Breast epithelium (tissue), 4 donors: Measurements from ENCODE around the gene MACROD2. TPM values are rescaled to one million over a fixed set of nuclear protein-coding genes. Genes with fewer than 3 reads are reported as not detected.

Experiments used
- DNase-seq, 2 donors: peaks; one replicate each; pipeline ENCODE4 v3.0.0-alpha.2; 2019; ENCODE audit warnings: low spot score in 2 of 2
- H3K27ac ChIP-seq, 2 donors: fragments of 200-600 bp; sonication (generic) in 1 of 2; one replicate each; pipeline ENCODE4 v1.5.1; 2016 to 2019; ENCODE audit warnings: mild to moderate bottlenecking in 1 of 2
- H3K27me3 ChIP-seq, 2 donors: fragments of 200-600 bp; sonication (generic) in 1 of 2; one replicate each; pipeline versions ENCODE4 v1.5.1 to v1.6.0; 2017 to 2019; ENCODE audit warnings: control low read depth in 1 of 2, mild to moderate bottlenecking in 1 of 2
- H3K36me3 ChIP-seq: fragments of 200-600 bp; one replicate; pipeline ENCODE4 v1.5.1; 2019
- H3K4me1 ChIP-seq, 2 donors: fragments of 200-600 bp; sonication (generic); one replicate each; pipeline ENCODE4 v1.5.1; 2016 to 2019; ENCODE audit warnings: control low read depth in 1 of 2
- H3K4me3 ChIP-seq, 3 donors: fragments of 200-600 bp; sonication (generic); 1 replicate in 2 of 3; 2 replicates in 1 of 3; pipeline ENCODE4 v1.5.1; 2016 to 2019; ENCODE audit warnings: mild to moderate bottlenecking in 3 of 3, moderate library complexity in 2 of 3
- H3K9me3 ChIP-seq, 2 donors: fragments of 200-600 bp; sonication (generic) in 1 of 2; one replicate each; pipeline ENCODE4 v1.5.1; 2016 to 2019; ENCODE audit warnings: control low read depth in 1 of 2
- CTCF ChIP-seq, 3 donors: fragments of 450-650 bp; IDR thresholded peaks; one replicate each; pipeline ENCODE4 v1.5.1; 2016 to 2017; ENCODE audit warnings: antibody characterized with exemption in 3 of 3, mild to moderate bottlenecking in 3 of 3, moderate library complexity in 3 of 3
- POLR2A ChIP-seq: fragments of 450-650 bp; IDR thresholded peaks from one replicate; pipeline ENCODE4 v1.6.1; 2016; ENCODE audit warnings: antibody characterized with exemption, mild to moderate bottlenecking, moderate library complexity
- POLR2AphosphoS5 ChIP-seq, 3 donors: sonication (generic); formaldehyde crosslinking; IDR thresholded peaks; one replicate each; pipeline ENCODE4 v1.6.1; 2017; ENCODE audit warnings: antibody characterized with exemption in 3 of 3
- intact Hi-C: fragments of 100-400 bp; cut with DNase I; formaldehyde crosslinking; loops from one replicate; pipeline ENCODE4 v1.15.1; 2023; ENCODE audit warnings: low total_unique reads
- total RNA-seq, 3 donors: library from RNA; depleted of rRNA; stranded (reverse); fragments of >200 nt; gene quantifications; one replicate each; pipeline ENCODE4 v1.1.0, GENCODE V29; 2016

Gene MACROD2
- total RNA-seq, 3 donors from 2014 or later: 6.7 to 26.8 (median 8.8) TPM

- no peak for DNase-seq
- Histone ChIP-seq H3K27ac (no peak overlapping the region), H3K9me3 (no peaks in the 10 kb centered on the region)
Observed at GRCh38 chr20:15612198-15612597, 1616.9 kb downstream of the MACROD2 start.

DNA sequence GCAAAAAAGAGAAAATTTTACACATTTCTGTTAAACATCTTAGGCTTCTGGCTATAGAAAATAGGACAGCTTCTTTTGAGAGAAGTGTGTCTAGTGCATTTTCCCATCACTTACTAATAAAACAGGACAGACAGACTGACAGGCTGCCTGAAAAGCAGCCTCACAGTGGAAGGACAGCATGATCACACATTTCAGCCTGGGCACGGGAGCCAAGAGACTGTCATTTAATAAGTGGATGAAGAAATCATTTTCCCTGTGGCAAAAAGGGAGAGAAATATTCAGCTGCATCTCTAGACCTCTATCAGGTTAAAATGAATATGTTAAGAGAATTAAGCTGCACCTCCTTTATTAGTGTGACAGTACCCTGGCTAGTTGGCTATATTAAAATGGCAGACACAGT is 1617.5 kb downstream of the MACROD2 start:
- Histone ChIP-seq H3K4me3 (no peak overlapping the region), H3K4me1 (no peaks in the 10 kb centered on the region), H3K9me3 (no peaks in the 10 kb centered on the region), H3K36me3 (no peaks in the 10 kb centered on the region), H3K27ac (no peak overlapping the region), H3K27me3 (no peaks in the 10 kb centered on the region)
- intact Hi-C loops: no loop called here
- no peak for DNase-seq
- TF ChIP-seq CTCF (IDR thresholded peaks at IDR 0.05) (no peak), POLR2AphosphoS5 (IDR thresholded peaks at IDR 0.05) (no peak), POLR2A (no peak)

More at GRCh38 chr20:15612198-15612597, 1616.9 kb downstream of the MACROD2 start:
- Histone ChIP-seq H3K4me1 (no peaks in the 10 kb centered on the region), H3K4me3 (no peak overlapping the region), H3K27me3 (no peaks in the 10 kb centered on the region), H3K36me3 (no peaks in the 10 kb centered on the region)
- intact Hi-C loops: no loop called here
- no peak for TF ChIP-seq POLR2A
- no peak for TF ChIP-seq CTCF (IDR thresholded peaks at IDR 0.05)
- no peak for TF ChIP-seq POLR2AphosphoS5 (IDR thresholded peaks at IDR 0.05)

GRCh38 chr20:15613530-15613929 is 1618.2 kb downstream of the MACROD2 start:
- Histone ChIP-seq H3K4me3 (no peak overlapping the region), H3K27ac (no peak overlapping the region), H3K4me1 (no peaks in the 10 kb centered on the region), H3K36me3 (no peaks in the 10 kb centered on the region), H3K9me3 (no peaks in the 10 kb centered on the region), H3K27me3 (no peaks in the 10 kb centered on the region)
- intact Hi-C loops: no loop called here
- no peak for TF ChIP-seq POLR2A
- no peak for TF ChIP-seq CTCF (IDR thresholded peaks at IDR 0.05)
- TF ChIP-seq POLR2AphosphoS5 (IDR thresholded peaks at IDR 0.05): no peak
- no peak for DNase-seq

GRCh38 chr20:15616626-15617025 is 1621.3 kb downstream of the MACROD2 start:
- no peaks in the 10 kb centered on the region for H3K4me1 ChIP-seq
- DNase-seq: no peak
- TF ChIP-seq POLR2A: no peak
- TF ChIP-seq CTCF (IDR thresholded peaks at IDR 0.05): no peak
- no peak for TF ChIP-seq POLR2AphosphoS5 (IDR thresholded peaks at IDR 0.05)
- no peaks in the 10 kb centered on the region for H3K27me3 ChIP-seq
- H3K4me3 ChIP-seq: no peak overlapping the region
- intact Hi-C loops: no loop called here
- H3K9me3 ChIP-seq: no peaks in the 10 kb centered on the region
- no peak overlapping the region for H3K27ac ChIP-seq
- H3K36me3 ChIP-seq: no peaks in the 10 kb centered on the region

GRCh38 chr20:15618110-15618509 is 1622.8 kb downstream of the MACROD2 start:
- H3K36me3 ChIP-seq: no peaks in the 10 kb centered on the region
- DNase-seq: no peak
- TF ChIP-seq POLR2AphosphoS5 (IDR thresholded peaks at IDR 0.05) (no peak), CTCF (IDR thresholded peaks at IDR 0.05) (no peak), POLR2A (no peak)
- H3K9me3 ChIP-seq: no peaks in the 10 kb centered on the region
- no peak overlapping the region for H3K4me3 ChIP-seq
- intact Hi-C loops: no loop called here
- no peaks in the 10 kb centered on the region for H3K27me3 ChIP-seq
- H3K4me1 ChIP-seq: no peaks in the 10 kb centered on the region
- H3K27ac ChIP-seq: no peak overlapping the region
